Gastrocnemius medialis (tissue), 4 donors: Measurements from ENCODE around the gene KPNA2. TPM values are rescaled to one million over a fixed set of nuclear protein-coding genes. Genes with fewer than 3 reads are reported as not detected.
"Not testable (repeated sequence)": the region's sequence is repeated elsewhere in the genome, so short reads cannot be mapped to it uniquely, and the experiment has no call there.

Experiments
- ATAC-seq, 2 donors: fragments of 150-250 bp; one replicate each; pipeline ENCODE4 v1.9.1; 2016
- DNase-seq, 2 donors: peaks; one replicate each; pipeline ENCODE4 v3.0.0-alpha.2; 2019
- H3K27ac ChIP-seq, 4 donors: fragments of 200-600 bp; sonication (generic); 1 replicate in 1 of 4; 2 replicates in 3 of 4; pipeline ENCODE4 v1.5.1; 2016 to 2018; ENCODE audit warnings: mild to moderate bottlenecking in 2 of 4, moderate library complexity in 1 of 4
- H3K27me3 ChIP-seq, 3 donors: fragments of 200-600 bp; sonication (generic) in 2 of 3; 1 replicate in 1 of 3; 2 replicates in 2 of 3; pipeline versions ENCODE4 v1.5.1 to v1.6.0; 2016 to 2019; ENCODE audit warnings: mild to moderate bottlenecking in 1 of 3, moderate library complexity in 1 of 3
- H3K36me3 ChIP-seq, 2 donors: fragments of 200-600 bp; sonication (generic) in 1 of 2; one replicate each; pipeline ENCODE4 v1.5.1; 2017 to 2018
- H3K4me1 ChIP-seq, 2 donors: fragments of 200-600 bp; sonication (generic) in 1 of 2; one replicate each; pipeline ENCODE4 v1.5.1; 2016 to 2017; ENCODE audit warnings: mild to moderate bottlenecking in 2 of 2
- H3K4me3 ChIP-seq, 4 donors: fragments of 200-600 bp; sonication (generic) in 3 of 4; 1 replicate in 1 of 4; 2 replicates in 3 of 4; pipeline ENCODE4 v1.5.1; 2016 to 2019; ENCODE audit warnings: mild to moderate bottlenecking in 2 of 4
- H3K9me3 ChIP-seq, 3 donors: fragments of 200-600 bp; sonication (generic) in 2 of 3; 1 replicate in 1 of 3; 2 replicates in 2 of 3; pipeline ENCODE4 v1.5.1; 2016 to 2019
- POLR2A ChIP-seq, 2 donors: fragments of 450-650 bp; IDR thresholded peaks; one replicate each; pipeline ENCODE4 v1.6.1; 2017; ENCODE audit warnings: antibody characterized with exemption in 2 of 2, mild to moderate bottlenecking in 2 of 2, moderate library complexity in 2 of 2
- in situ Hi-C, 4 donors: fragments of 200-750 bp; cut with MboI; loops; one replicate each; pipeline versions ENCODE4 v1.15.0 to v1.8.0; 2017; ENCODE audit warnings: low sequenced_read_pairs in 4 of 4
- intact Hi-C: fragments of 100-400 bp; cut with DNase I; formaldehyde crosslinking; loops from one replicate; pipeline ENCODE4 v1.15.1; 2023; ENCODE audit warnings: low total_unique reads
- total RNA-seq, 4 donors: library from RNA; depleted of rRNA; stranded (reverse); fragments of >200 nt; gene quantifications; one replicate each; pipeline versions ENCODE4 v1.1.0 to v1.2.3, GENCODE V29; 2016
- TF ChIP-seq, protein P1 (sequence below), 5 experiments: fragments of 450-650 bp in 3 of 5; fragments of 200-600 bp in 2 of 5; sonication (generic) in 2 of 5; IDR thresholded peaks in 4 of 5; conservative IDR thresholded peaks in 1 of 5; 1 replicate in 4 of 5; 2 replicates in 1 of 5; pipeline ENCODE4 v1.5.1; 2016 to 2019; ENCODE audit warnings: antibody characterized with exemption in 5 of 5, mild to moderate bottlenecking in 3 of 5, moderate library complexity in 3 of 5

Gene KPNA2
- total RNA-seq, 4 donors from 2014 or later: 14.5 to 23.3 (median 19.3) TPM

- Histone ChIP-seq H3K27me3 (no peaks in the 10 kb centered on the region), H3K4me1 (no peaks in the 10 kb centered on the region), H3K9me3 (no peaks in the 10 kb centered on the region), H3K4me3 (no peak overlapping the region), H3K36me3 (no peaks in the 10 kb centered on the region), H3K27ac (no peak overlapping the region)
- ATAC-seq (no peak), DNase-seq (no peak)
- intact Hi-C loops (no loop called here), in situ Hi-C loops (no loop called here)
- TF ChIP-seq, protein P1, sequence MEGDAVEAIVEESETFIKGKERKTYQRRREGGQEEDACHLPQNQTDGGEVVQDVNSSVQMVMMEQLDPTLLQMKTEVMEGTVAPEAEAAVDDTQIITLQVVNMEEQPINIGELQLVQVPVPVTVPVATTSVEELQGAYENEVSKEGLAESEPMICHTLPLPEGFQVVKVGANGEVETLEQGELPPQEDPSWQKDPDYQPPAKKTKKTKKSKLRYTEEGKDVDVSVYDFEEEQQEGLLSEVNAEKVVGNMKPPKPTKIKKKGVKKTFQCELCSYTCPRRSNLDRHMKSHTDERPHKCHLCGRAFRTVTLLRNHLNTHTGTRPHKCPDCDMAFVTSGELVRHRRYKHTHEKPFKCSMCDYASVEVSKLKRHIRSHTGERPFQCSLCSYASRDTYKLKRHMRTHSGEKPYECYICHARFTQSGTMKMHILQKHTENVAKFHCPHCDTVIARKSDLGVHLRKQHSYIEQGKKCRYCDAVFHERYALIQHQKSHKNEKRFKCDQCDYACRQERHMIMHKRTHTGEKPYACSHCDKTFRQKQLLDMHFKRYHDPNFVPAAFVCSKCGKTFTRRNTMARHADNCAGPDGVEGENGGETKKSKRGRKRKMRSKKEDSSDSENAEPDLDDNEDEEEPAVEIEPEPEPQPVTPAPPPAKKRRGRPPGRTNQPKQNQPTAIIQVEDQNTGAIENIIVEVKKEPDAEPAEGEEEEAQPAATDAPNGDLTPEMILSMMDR (IDR thresholded peaks at IDR 0.05 in 4 of 5, conservative IDR thresholded peaks at IDR 0.05 in 1 of 5): no peak
- TF ChIP-seq POLR2A (IDR thresholded peaks at IDR 0.05): no peak
These were observed 45.0 kb downstream of the KPNA2 start for GRCh38 chr17:68080411-68081150.

DNA sequence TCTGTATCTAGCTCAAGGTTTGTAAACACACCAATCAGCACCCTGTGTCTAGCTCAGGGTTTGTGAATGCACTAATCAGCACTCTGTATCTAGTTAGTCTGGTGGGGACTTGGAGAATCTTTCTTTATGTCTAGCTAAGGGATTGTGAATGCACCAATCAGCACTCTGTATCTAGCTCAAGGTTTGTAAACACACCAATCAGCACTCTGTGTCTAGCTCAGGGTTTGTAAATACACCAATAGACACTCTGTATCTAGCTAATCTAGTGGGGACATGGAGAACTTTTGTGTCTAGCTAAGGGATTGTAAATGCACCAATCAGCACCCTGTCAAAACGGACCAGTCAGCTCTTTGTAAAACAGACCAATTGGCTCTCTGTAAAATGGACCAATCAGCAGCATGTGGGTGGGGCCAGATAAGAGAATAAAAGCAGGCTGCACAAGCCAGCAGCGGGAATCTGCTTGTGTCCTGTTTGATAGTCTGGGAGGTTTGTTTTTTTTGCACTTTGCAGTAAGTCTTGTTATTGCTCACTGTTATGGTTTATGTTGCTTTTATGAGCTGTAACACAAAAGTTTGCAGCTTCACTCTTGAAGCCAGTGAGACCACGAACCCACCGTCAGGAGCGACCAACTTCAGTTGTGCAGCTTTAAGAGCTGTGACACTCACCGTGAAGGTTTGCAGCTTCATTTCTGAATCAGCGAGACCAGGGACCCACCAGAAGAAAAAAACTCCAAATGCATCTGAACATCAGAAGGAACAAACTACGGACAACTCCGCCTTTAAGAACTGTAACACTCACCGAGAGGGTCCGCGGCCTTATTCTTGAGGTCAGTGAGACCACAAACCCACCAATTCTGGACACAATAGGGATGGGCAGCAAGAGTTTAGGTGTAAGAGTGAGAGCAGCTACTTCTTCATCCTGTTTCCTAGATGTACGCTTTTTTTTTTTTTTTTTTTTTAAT lies 46.0 kb downstream of the KPNA2 start:
- H3K27me3 ChIP-seq, H3K9me3 ChIP-seq, H3K4me1 ChIP-seq, H3K36me3 ChIP-seq, H3K4me3 ChIP-seq, H3K27ac ChIP-seq, DNase-seq, intact Hi-C loops, in situ Hi-C loops, ATAC-seq: not testable (repeated sequence)

GRCh38 chr17:68085771-68086381 lies 50.3 kb downstream of the KPNA2 start:
- ATAC-seq: no peak
- in situ Hi-C loops: no loop called here

DNA sequence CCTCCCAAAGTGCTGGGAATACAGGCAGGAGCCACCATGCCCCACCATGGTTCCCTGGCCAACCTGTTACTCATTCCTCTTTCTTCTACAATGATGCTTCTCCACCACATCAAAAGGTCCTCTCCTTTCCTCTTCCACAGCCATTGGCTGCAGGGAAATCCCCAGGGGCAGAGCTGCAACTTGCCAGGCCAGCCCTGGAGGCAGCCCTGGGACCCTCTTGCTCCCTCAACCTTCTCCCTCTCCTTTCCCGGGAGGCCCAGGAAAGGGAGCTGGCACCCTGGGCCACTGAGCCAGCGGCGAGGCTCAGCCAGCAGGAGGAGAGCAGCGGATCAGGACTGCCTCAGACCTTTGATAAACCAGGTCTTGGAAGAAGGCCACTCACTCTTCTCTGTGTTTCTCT lies 51.1 kb downstream of the KPNA2 start:
- in situ Hi-C loops, H3K27me3 ChIP-seq, ATAC-seq, H3K4me1 ChIP-seq, intact Hi-C loops, DNase-seq, H3K9me3 ChIP-seq, H3K27ac ChIP-seq, H3K36me3 ChIP-seq, H3K4me3 ChIP-seq: not testable (repeated sequence)

More at GRCh38 chr17:68085771-68086381, 50.3 kb downstream of the KPNA2 start:
- no peak for DNase-seq
- Histone ChIP-seq H3K9me3 (no peaks in the 10 kb centered on the region), H3K4me3 (no peak overlapping the region), H3K36me3 (no peaks in the 10 kb centered on the region), H3K27ac (no peak overlapping the region), H3K27me3 (no peaks in the 10 kb centered on the region), H3K4me1 (no peaks in the 10 kb centered on the region)
- TF ChIP-seq POLR2A (IDR thresholded peaks at IDR 0.05): no peak
- TF ChIP-seq, protein P1 (IDR thresholded peaks at IDR 0.05 in 4 of 5, conservative IDR thresholded peaks at IDR 0.05 in 1 of 5): no peak
- intact Hi-C loops: no loop called here

- H3K9me3 ChIP-seq, H3K4me1 ChIP-seq, H3K36me3 ChIP-seq, ATAC-seq, DNase-seq, H3K27ac ChIP-seq, H3K4me3 ChIP-seq, H3K27me3 ChIP-seq, in situ Hi-C loops, intact Hi-C loops: not testable (repeated sequence)
These were observed 51.6 kb downstream of the KPNA2 start for GRCh38 chr17:68087131-68087623.

- Histone ChIP-seq H3K4me3 (no peak overlapping the region), H3K36me3 (no peaks in the 10 kb centered on the region), H3K4me1 (no peaks in the 10 kb centered on the region), H3K27ac (no peak overlapping the region), H3K9me3 (no peaks in the 10 kb centered on the region), H3K27me3 (no peaks in the 10 kb centered on the region)
- intact Hi-C loops (no loop called here), in situ Hi-C loops (no loop called here)
- no peak for TF ChIP-seq POLR2A (IDR thresholded peaks at IDR 0.05)
- TF ChIP-seq, protein P1 (IDR thresholded peaks at IDR 0.05 in 4 of 5, conservative IDR thresholded peaks at IDR 0.05 in 1 of 5): no peak
- no peak for ATAC-seq
- DNase-seq: no peak
These were observed 52.3 kb downstream of the KPNA2 start for GRCh38 chr17:68087851-68088250.
